GM23248 (cell line): Measurements from ENCODE around the gene FUT1.

ENCODE experiments used
- EZH2 ChIP-seq: fragments of 200-600 bp; sonication (generic); IDR thresholded peaks from 2 replicates; pipeline ENCODE4 v1.6.1; 2018; ENCODE audit warnings: antibody characterized with exemption, mild to moderate bottlenecking; ENCODE audit not compliant: insufficient read depth, poor library complexity, severe bottlenecking
- EZH2phosphoT487 ChIP-seq: fragments of 200-600 bp; sonication (generic); IDR thresholded peaks from 2 replicates; pipeline ENCODE4 v1.6.1; 2018; ENCODE audit warnings: antibody characterized with exemption, moderate library complexity, mild to moderate bottlenecking, low read depth; ENCODE audit not compliant: insufficient read depth

- no peak for TF ChIP-seq EZH2
- TF ChIP-seq EZH2phosphoT487: no peak
Measured at GRCh38 chr19:48756686-48757085, 4.2 kb upstream of the FUT1 start.
